ENCODE measurements around the gene CBR3.
A peak's percentile ranks its signal among the peaks of the same experiment; 100 is the strongest.

DNA sequence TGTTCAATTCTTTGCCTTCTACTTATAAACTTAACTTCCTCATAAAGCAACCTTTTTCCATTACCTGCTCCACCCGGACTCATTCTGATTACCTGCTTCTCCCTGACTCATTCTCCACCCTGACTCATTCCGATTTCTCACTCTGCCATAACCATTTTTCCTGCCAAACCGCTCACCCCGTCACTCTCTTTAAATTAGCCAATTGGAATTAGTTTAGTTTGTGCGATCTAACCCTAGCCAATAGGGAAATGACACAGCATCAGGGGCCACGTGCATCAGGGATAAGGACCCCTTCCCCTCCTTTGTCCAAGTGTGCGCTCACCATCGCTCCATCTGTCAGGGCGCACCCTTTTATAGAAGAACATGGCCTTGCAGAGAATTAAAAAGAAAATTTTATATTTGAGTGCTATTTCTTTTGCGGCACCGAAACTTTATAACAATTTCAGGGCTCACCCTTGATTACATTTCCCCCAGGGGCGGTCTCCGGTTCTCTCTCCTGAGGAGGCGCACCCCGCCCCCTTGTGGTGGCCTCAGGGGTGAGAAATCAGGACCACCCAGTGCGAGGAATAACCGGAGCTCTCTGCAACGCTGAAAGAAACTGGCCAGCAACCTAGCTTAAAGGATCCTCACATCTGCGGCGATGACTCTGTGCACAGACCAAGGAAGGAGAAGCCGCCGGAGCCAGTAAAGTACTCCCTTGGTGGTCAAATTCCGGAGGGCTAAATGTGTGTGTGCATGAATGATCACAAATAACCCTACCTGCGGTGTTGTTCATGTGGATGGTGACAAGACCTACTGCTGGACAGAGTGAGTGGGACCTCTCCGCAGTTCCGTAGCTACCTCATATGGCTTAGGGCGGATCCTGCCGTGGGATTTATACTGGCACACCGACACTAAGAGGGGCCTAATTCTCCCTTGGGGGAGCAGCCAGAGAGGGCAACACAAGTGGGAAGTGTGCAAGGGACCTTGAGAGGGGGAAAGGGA is 30.3 kb upstream of the CBR3 start:
- TF ChIP-seq, protein P1, sequence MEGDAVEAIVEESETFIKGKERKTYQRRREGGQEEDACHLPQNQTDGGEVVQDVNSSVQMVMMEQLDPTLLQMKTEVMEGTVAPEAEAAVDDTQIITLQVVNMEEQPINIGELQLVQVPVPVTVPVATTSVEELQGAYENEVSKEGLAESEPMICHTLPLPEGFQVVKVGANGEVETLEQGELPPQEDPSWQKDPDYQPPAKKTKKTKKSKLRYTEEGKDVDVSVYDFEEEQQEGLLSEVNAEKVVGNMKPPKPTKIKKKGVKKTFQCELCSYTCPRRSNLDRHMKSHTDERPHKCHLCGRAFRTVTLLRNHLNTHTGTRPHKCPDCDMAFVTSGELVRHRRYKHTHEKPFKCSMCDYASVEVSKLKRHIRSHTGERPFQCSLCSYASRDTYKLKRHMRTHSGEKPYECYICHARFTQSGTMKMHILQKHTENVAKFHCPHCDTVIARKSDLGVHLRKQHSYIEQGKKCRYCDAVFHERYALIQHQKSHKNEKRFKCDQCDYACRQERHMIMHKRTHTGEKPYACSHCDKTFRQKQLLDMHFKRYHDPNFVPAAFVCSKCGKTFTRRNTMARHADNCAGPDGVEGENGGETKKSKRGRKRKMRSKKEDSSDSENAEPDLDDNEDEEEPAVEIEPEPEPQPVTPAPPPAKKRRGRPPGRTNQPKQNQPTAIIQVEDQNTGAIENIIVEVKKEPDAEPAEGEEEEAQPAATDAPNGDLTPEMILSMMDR (IDR thresholded peaks at IDR 0.05), result peak in 5 of 6 experiments; percentile 25 to 42 (median 27)
- TF ChIP-seq POLR2A (IDR thresholded peaks at IDR 0.05) (no peak), POLR2AphosphoS5 (IDR thresholded peaks at IDR 0.05) (no peak)
